GM12891 (cell line): ENCODE results near the gene PGA4. TPM values are rescaled to one million over a fixed set of nuclear protein-coding genes. Genes with fewer than 3 reads are reported as not detected.
"Not testable (repeated sequence)": the region's sequence is repeated elsewhere in the genome, so short reads cannot be mapped to it uniquely, and the experiment has no call there.

Experiments
- DNase-seq: peaks from one replicate; pipeline ENCODE4 v3.0.0; 2011; ENCODE audit warnings: low spot score; ENCODE audit not compliant: insufficient read length
- FAIRE-seq: peaks from 2 replicates; lab custom pipeline; 2011; peaks lifted over from hg19 to GRCh38; lab: Jason Lieb, UNC
- PAX5 ChIP-seq: IDR thresholded peaks from 2 replicates; pipeline ENCODE4 v1.6.1; 2011; ENCODE audit warnings: low read length, moderate library complexity, mild to moderate bottlenecking; ENCODE audit not compliant: insufficient read depth, severe bottlenecking
- POLR2A ChIP-seq: IDR thresholded peaks from 2 replicates; pipeline ENCODE4 v1.6.1; 2011; ENCODE audit warnings: low read depth, low read length, control low read depth
- POLR2AphosphoS5 ChIP-seq: IDR thresholded peaks from 2 replicates; pipeline ENCODE4 v1.6.1; 2011; ENCODE audit warnings: low read depth, low read length, control low read depth
- POU2F2 ChIP-seq: IDR thresholded peaks from 2 replicates; pipeline ENCODE4 v1.6.1; 2011; ENCODE audit warnings: low read depth, mild to moderate bottlenecking, control low read depth, low read length, moderate library complexity
- SPI1 ChIP-seq: IDR thresholded peaks from 2 replicates; pipeline ENCODE4 v1.6.1; 2011; ENCODE audit warnings: low read depth, low read length, control low read depth
- TAF1 ChIP-seq: IDR thresholded peaks from 2 replicates; pipeline ENCODE4 v1.6.1; 2011; ENCODE audit warnings: low read depth, low read length, control low read depth
- polyA plus RNA-seq: library from polyadenylated mRNA; unstranded; fragments of >200 nt; gene quantifications from one replicate; pipeline ENCODE4 v1.2.1, GENCODE V29; 2012; ENCODE audit warnings: low read depth, missing spikeins, inconsistent platforms; ENCODE audit not compliant: missing spikeins

Gene PGA4
- polyA plus RNA-seq, result not detected

- DNase-seq, FAIRE-seq: not testable (repeated sequence)
Observed at GRCh38 chr11:61222047-61222446, at the start of gene PGA4. TSS of gene PGA4 (plus strand) at chr11:61222347. CDS start at chr11:61222401, 54 bp downstream.

- FAIRE-seq (no peak), DNase-seq (no peak)
- TF ChIP-seq POU2F2, result no peak
- TF ChIP-seq PAX5, result no peak
- TF ChIP-seq TAF1, result no peak
- no peak for TF ChIP-seq SPI1
- TF ChIP-seq POLR2AphosphoS5, result no peak
- no peak for TF ChIP-seq POLR2A
Observed at GRCh38 chr11:61172356-61172755, 49.8 kb upstream of the PGA4 start.

GRCh38 chr11:61172888-61173287 is 49.3 kb upstream of the PGA4 start:
- DNase-seq (no peak), FAIRE-seq (no peak)
- TF ChIP-seq POLR2AphosphoS5 (no peak), POU2F2 (no peak), POLR2A (no peak), SPI1 (no peak), TAF1 (no peak), PAX5 (no peak)

GRCh38 chr11:61173456-61173855 is 48.7 kb upstream of the PGA4 start:
- DNase-seq, result no peak
- TF ChIP-seq PAX5 (no peak), POU2F2 (no peak)
- no peak for FAIRE-seq

GRCh38 chr11:61174273-61174672 is 47.9 kb upstream of the PGA4 start:
- no peak for TF ChIP-seq SPI1
- no peak for TF ChIP-seq POLR2AphosphoS5
- no peak for TF ChIP-seq POU2F2
- no peak for TF ChIP-seq POLR2A
- no peak for TF ChIP-seq TAF1
- no peak for TF ChIP-seq PAX5
- DNase-seq, result no peak
- no peak for FAIRE-seq

GRCh38 chr11:61174949-61175348 is 47.2 kb upstream of the PGA4 start:
- DNase-seq (no peak), FAIRE-seq (no peak)
- TF ChIP-seq TAF1 (no peak), PAX5 (no peak), SPI1 (no peak), POLR2AphosphoS5 (no peak), POU2F2 (no peak), POLR2A (no peak)

GRCh38 chr11:61176446-61176845 is 45.7 kb upstream of the PGA4 start:
- TF ChIP-seq TAF1 (no peak), PAX5 (no peak), POU2F2 (no peak), POLR2AphosphoS5 (no peak), POLR2A (no peak)
- DNase-seq, result no peak
- FAIRE-seq, result no peak

- FAIRE-seq, DNase-seq: not testable (repeated sequence)
Observed at GRCh38 chr11:61180205-61180604, 41.9 kb upstream of the PGA4 start.

GRCh38 chr11:61181489-61181888 is 40.7 kb upstream of the PGA4 start:
- TF ChIP-seq POLR2AphosphoS5 (no peak), POU2F2 (no peak), TAF1 (no peak), PAX5 (no peak), POLR2A (no peak), SPI1 (no peak)
- no peak for FAIRE-seq
- DNase-seq, result no peak

- no peak for DNase-seq
Observed at GRCh38 chr11:61183645-61184044, 38.5 kb upstream of the PGA4 start.

More at GRCh38 chr11:61183645-61184044, 38.5 kb upstream of the PGA4 start:
- FAIRE-seq, result no peak
- TF ChIP-seq SPI1 (no peak), PAX5 (no peak), POLR2AphosphoS5 (no peak), TAF1 (no peak), POLR2A (no peak), POU2F2 (no peak)
